GM21381 (cell line): ENCODE measurements around the gene LDLRAD3.

Experiments used
- ATAC-seq: cut with Tn5 transposase; IDR thresholded peaks from one replicate; pipeline ENCODE4 v1.9.1; 2021; ENCODE audit warnings: mild to moderate bottlenecking, moderate library complexity; ENCODE audit not compliant: unreplicated experiment

The LDLRAD3 gene

DNA sequence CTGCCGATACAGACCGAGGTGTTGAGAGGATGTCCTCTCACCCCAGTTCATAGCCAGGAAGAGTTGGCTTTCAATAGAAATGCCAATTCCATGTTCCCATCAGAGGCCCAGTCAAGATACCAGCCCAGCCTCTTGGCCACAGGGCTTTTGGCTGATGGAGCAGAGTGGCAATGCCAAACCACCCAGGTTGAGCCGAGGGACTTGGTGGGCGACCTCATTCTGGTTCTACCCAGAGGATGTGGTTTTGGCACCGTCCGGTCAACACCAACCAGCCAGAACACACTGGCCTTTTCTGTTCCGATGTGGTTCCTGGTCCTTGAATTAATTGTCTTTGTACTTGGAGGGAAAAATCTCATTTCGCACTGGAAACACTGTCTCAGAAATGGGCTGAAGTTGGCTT, 284.8 kb downstream of the LDLRAD3 start:
- no peak for ATAC-seq

DNA sequence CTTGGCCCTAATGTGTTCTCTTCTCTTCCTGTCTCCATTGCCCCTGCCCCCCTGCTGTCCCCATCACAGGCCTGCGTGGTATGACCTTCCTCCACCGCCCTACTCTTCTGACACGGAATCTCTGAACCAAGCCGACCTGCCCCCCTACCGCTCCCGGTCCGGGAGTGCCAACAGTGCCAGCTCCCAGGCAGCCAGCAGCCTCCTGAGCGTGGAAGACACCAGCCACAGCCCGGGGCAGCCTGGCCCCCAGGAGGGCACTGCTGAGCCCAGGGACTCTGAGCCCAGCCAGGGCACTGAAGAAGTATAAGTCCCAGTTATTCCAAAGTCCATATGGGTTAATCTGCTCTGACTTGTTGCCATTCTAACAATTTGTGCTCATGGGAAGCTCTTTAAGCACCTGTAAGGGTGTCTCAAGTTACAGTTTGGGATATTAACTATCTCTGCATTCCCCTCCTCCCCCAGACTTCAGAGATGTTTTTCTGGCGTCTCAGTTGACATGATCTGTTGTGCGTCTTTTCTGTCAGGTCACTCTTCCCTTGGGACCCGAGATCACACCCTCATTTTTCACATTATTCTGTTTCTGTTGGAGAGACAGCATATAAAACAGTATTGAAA, 285.3 kb downstream of the LDLRAD3 start:
- ATAC-seq: no peak

DNA sequence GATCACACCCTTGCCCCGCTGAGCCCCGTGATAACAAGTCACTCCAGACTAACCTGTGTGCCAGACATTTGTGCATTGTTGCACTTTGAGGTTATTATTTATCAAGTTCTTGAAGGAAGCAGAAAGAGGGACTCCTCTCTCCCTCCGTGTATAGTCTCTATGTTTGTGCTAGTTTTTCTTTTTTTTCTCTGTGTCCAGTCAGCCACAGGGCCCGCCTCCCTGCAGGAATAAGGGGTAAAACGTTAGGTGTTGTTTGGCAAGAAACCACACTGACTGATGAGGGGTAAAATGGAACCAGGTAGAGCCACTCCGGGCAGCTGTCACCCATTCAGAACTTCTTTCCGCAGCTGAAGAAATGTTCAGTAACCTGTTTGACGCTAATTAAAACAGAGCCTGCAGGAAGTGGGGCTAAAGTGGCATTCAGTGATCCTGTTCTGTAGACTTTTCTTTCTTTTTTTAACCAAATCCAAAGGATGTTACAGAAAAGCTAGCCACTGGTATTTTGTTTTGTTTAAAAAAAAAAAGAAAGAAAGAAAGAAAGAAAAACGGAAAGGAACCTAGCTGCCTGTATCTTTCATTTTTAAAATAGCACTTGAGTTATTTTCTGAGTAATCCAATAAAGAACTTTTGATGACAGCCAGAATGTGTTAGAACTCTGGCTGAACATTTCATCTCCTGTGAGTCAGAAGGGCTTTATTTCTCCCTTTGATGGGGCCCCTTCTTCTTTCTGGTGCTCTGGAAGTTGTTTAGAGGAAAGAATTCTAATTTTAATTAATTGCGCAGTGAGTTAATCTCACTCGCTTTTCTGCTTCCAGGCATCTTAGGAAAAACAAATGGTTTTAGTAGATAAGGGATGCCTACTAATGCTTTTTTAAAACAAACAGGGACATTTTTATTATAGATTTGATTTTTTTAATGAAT, 287.2 kb downstream of the LDLRAD3 start:
- no peak for ATAC-seq

DNA sequence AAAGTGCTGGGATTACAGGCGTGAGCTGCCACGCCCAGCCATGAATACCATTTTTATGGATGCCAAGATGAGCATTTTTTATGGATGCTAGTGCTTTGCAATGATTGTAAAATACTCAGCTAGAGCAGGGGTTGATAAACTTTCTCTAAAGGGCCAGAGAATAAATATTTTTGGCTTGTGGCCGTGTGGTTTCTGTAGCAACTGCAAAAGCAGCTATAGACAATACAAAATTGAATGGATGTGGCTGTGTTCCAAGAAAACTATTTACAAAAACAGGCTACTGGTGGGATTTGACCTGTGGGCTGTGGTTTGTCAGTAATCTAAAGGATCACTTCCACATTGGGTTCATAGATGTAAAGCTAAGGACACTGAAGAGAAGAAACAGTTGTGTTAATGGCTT, 289.3 kb downstream of the LDLRAD3 start:
- no peak for ATAC-seq

DNA sequence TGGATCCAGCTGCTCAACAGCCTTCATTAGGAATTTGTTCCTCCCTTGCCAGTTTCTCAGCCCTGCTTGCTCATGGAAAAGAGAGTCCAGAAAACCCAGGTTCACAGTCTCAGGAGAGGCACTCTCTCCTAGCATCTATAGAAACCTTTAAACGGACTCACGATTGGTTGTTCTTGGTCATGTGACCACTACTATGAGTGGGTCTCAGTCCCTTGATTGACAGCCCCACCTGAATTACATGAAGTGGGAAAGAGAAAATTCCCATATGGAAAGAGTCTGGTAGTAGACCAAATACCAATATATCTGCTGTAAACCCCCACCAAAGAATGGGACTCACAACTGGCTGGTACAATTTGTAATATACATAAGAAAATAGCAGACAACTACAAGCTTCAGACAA, 291.0 kb downstream of the LDLRAD3 start:
- ATAC-seq: no peak

DNA sequence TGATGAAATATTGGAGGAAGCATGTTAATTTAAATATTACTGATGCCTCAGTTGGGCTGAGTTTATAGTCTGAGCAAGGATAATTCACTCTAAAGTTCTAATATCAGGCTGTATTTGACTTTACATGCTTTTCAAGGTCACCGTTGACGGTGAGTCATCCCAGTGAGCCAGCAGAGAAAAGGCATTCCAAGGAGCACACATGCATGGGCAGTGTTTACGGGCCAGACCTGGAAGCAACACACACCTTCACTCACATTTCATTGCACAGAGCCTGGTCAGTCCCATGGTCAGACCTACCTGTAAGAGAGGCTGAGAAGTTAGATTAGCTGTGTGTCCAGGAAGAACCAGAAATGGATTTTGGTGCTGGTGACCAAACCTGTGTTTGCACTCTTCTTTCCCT, 291.9 kb downstream of the LDLRAD3 start:
- no peak for ATAC-seq

DNA sequence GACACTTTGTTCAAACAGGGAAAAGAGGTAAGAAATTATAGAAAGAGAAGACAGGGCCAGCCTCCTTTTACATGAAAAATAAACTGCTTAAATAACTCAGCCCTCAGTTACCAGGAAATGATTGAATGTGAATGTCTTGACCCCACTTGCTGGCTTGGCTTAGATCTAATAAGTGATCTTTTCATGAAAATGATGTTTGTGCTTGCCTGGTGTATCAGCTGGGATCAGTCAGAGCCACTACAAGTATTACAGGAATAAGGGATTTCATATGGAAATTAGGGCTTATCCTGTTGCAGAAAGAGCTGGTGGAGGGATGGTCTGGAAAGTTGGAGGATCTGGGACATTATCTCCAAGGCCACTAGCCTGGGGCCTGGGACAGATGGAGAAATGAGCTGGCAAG, 293.5 kb downstream of the LDLRAD3 start:
- ATAC-seq: no peak

DNA sequence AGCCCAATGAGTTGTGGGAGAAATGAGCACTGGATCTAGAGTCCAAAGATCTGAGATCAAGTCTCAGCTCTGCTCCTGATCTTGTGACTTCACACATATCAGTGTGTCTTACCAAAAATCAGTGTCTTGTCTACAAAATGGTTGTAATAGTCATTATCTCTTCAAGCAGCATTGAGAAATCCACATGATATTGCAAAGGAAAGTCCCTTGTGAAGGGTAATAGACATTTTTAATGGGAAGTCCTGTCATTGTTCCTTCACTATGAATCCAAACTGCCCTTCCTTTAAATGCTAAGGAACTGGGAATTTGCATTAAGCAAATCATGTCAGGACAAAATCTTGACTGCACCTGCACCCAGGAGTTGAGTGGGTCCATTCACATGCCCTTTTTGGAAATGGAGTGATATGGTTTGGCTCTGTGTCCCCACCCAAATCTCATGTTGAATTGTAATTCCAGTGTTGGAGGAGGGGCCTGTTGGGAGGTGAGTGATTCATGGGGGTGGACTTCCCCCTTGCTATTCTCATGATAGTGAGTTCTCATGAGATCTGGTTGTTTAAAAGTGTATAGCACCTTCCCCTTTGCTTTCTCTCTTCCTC, 294.3 kb downstream of the LDLRAD3 start:
- ATAC-seq: no peak

DNA sequence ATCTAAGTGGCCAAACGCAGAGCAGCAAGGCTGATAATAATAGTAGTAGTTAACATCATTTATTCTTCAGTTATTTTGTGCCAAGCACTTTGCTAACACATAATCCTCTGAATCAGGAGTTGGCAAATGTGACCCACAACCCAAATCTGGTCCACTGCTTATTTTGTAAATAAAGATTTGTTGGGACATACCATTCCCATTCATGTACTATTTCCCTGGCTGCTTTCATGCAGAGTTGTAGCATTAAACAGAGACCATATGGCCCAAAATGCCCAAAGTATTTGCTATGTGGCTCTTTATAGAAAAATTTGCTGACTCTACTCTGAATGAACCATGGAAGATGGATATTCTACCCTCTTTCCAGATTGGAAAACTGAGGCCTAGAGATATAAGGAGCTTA, 295.0 kb downstream of the LDLRAD3 start:
- ATAC-seq: no peak

DNA sequence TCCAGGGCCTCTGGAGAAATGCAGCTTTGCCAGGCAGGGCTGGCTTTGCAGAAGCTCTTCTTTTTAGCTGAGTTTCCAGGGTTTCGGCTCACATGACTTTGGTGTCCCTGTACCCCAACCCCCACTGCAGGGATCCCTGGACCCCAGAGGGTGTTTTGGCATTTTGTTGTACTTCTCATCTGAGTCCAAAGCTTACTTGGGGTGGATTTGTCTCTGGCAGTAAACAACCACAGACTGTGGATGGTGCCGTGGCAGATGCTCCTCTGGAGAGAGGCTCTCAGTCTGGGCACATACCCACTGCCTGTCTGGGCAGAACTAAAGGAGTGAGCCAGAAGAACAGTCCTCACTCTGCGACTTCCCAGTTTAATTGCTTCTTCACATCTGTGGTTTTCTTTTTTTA, 295.8 kb downstream of the LDLRAD3 start:
- no peak for ATAC-seq

DNA sequence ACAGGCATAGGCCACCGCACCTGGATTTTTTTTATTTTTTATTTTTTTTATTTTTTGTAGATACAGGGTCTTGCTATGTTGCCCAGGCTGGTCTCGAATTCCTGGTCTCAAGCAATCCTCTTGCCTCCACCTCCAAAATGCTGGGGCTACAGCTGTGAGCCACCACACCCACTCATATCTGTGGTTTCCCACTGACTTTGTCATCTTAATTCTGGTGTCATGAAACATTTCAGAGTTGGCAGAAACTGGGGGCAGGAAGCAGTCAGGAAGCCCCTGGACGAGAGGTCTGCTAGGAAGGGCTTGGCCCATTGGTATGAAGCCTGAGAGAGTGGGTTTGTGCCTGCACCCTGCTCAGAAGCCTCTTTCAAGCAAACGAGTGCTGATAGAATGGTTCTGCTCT, 296.3 kb downstream of the LDLRAD3 start:
- ATAC-seq: no peak

DNA sequence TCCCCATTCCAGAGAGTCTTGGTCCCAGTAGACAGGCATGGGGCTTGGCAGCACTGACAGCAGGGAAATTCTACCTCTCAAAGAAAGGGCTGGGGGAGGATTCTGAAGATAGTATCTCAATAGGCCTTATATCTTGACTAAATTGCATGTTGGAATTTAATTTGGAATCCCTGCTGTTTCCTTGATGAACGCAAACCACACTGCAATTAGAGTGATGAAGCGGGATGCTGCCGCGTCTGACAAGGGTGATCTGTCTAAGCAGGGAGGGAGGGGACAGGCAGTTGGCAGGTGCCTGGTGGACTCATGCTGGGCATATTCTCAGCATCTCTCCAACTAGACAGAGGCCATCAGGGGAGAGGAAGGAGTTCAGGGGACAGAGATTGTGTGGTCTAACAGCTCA, 296.9 kb downstream of the LDLRAD3 start:
- no peak for ATAC-seq

DNA sequence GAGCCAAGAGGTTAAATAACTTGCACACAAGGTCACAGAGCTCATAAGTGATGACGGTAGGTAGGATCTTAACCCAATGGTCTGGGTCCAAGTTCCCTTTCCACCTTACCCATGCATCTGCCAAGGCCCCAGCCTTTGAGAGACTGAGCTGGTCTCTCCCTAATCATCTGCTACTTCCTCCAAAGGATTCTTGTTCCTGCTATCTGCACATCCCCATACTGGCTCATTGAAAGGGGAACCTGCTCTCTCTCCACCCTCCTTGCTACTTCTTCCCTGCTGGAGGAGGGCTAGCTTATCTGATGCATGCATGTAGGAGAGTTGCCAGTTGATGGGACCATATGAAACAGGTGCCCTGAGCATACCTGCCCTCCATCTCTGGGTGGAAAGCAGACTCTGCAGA, 297.6 kb downstream of the LDLRAD3 start:
- ATAC-seq: no peak

DNA sequence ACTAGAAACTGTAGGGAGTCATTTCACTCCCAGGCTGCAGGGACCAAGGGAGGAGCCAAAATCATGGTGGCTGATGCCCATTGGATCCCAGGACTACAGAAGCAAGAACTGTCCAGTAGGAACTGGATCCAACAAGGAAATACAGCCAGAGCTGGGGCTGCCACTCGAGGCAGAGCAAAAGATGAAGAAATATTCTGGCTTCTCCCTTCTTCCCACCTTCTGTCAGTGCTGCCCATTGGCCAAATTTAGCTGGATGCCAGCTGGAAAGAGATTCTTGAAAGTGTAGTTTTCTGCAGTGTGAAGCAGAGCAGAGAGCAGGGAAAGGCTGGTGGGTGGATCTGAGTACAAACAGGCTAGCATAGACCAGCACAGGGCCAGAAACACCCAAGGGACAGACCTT, 299.8 kb downstream of the LDLRAD3 start:
- ATAC-seq: no peak

DNA sequence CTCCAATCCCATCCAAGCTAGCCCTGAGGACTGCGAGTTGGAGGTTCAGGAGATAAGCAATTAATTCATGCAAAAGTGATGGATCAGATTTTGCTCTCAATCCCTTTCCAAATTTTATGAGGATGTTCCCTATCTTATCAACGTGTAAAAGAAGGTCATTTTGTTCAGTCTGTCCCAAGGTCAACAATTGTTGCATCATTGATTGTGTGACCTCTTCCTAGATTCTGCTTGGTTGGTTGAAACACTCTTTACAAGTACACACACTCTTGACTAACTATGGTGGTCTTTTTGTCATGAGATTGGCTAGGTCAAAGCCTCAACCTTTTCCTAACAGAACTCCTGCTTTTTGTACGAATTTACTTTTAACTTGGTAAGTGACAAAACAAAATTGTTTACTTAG, 303.6 kb downstream of the LDLRAD3 start:
- no peak for ATAC-seq

DNA sequence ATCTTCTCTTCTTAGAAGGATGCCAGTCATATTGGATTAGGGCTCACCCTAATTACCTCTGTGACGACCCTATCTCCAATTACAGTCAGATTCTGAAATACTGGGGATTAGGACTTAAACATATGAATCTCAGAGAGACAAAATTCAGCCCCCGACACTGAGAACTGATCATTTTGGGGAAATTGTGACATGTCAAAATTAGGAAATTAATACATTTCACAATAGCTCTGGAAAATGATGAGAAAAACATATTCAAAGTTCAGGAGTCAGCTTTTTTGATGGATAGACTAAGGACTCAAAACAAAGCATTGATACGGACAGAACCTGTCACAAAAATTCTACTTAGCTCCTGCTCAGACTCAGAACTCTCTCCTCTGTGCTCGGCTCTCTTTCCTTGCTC, 304.6 kb downstream of the LDLRAD3 start:
- ATAC-seq: no peak

DNA sequence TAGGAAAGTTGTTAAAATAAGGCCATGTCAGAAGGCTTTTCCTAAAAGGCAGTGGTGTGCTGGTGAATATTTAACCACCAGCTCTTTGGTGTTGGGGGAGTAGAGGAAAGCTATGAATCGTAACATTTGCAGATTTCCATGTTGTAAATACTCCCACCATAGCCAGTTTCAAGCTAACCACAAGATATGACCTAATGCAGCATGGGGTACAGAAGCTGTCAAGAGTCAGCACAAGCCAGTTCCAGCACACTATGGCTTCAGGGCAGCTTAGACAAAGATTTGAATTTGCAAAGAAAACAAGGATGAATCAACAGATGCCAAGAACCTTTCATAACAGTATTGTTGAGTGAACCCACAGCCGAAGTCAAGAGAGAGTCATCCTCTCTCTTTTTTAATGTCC, 305.4 kb downstream of the LDLRAD3 start:
- ATAC-seq: no peak

DNA sequence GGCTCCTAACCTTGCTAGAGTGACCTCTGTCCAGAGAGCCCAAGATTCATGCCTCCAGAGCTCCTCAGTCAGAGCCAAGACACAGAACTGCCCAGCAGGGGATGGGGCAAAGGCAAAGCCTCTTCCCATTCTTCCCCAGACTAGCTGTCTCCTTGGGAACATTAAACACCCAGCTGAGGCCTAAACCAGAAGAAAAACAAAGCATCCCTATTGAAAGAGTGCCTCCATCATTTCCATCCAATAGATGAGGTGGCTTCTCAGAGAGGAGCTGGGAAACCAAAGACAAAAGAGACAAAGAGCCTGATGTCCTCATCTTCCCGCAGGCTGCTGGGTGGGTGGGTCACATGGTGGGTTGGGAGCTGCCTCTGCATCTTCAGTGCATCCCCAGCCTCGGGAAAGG, 308.0 kb downstream of the LDLRAD3 start:
- ATAC-seq: no peak

DNA sequence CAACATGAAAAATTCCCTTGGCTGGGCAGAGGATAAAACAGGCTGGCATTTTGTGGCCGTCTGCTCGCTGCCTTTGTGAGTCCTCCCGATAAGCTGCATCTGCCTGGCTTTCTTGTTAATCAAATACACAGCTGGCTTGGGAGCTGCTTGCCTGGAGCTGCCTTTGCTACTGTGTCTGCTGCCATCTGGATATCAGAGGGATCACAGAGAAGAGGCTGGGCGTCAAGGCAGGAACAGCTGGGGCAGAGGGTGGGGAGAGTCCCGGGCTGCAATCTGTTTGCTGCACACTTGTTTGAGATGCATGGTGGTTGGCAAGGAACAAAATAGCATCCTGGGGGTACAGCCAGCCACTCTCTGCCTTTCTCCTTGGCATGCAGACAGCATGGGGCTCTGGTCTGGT, 309.4 kb downstream of the LDLRAD3 start:
- ATAC-seq: no peak

DNA sequence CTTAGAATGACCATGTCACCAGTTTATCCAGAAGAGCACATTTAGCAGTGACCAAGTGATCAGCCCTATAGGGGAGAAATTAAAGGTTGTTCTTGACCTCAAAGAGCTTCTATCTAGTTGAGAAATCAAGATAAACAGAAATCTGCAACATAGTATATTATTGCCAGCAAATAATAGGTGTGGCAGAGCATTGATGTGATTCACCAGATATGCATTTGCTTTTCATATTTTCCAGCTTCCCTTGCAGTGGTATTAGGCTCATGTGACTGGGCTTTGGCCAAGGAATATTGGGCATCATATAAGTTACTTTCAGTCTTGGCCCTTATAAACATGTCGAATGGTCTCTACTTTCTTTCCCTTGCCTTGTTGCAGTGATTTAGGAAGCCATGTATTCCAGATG, 310.9 kb downstream of the LDLRAD3 start:
- no peak for ATAC-seq

DNA sequence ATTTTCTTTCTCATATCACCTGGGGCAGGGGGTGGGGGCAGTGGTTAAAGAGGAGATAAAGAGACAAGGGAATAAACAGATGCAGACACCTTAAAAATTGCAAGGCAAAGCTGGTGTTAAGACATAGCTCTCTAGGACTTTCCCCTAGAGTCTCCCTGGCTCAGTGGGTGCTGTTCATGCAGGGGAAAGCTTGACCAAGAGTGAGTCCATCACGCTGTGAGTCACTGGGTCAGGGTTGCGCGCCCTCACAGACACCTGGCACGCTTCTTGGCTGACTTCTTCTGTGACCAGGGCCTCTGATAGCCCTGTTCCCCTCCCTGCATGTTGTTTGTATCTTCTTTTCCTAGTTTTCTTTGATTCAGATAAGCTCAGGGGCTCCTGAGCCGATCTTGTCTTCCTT, 313.5 kb downstream of the LDLRAD3 start:
- ATAC-seq: no peak

DNA sequence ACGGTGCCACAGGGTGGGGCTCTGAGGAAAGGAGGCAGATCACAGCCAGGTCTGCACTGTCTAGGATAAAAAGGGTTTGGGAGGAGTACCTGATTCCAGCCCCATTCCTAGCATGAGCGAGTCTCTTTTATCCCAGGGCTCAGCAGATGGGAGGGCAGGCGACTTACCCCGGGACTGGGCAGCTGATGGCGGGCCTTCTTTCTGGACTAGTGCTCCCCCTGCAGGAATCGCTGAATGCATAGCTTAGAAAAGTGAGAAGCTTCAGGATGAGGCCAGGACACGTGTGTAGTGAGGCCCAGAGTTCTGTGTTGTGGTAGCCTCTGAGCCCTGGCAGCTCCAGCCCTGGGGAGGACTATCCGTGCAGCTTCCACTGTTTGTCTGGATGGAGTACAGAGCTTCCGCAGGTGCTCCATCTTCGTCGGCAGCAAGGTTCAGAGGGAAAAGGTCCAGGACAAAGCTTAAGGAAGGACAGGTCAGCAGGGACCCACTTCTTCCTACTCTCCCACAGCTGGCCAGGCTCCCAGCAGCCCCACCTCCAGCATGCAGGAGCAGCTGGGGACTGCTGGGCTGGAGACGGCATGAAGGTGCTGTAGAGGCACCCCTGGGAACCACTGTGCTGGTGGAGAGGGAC, 315.0 kb downstream of the LDLRAD3 start:
- no peak for ATAC-seq
